Raji (cell line): ENCODE data around the gene VTA1.

ENCODE experiments used
- POLR2A ChIP-seq: IDR thresholded peaks from 2 replicates; pipeline ENCODE4 v1.6.1; 2011; ENCODE audit warnings: low read depth, low read length, control low read depth; ENCODE audit not compliant: insufficient read depth

Gene VTA1

GRCh38 chr6:142241061-142241460, 94.0 kb downstream of the VTA1 start:
- TF ChIP-seq POLR2A = no peak

- no peak for TF ChIP-seq POLR2A
These were observed 95.2 kb downstream of the VTA1 start for GRCh38 chr6:142242269-142242668.

DNA sequence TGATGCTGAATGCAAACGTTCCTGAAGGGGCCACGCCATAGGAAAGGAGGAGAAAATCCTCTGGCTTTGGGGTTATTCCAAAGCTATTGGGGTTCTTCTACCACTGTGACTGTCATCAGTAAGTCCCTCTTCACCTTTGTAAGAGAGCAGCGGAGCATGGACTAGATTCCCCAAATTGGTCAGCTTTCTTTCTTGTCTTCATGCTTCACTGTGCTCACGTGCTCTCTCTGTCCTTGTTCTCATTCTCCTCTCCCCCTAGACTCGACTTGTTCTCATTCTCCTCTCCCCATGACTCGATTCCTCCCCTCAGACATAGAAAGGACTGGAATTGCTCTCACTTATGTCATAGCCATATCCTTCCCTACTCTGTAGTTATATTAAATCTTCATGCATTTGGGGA, 99.9 kb downstream of the VTA1 start:
- TF ChIP-seq POLR2A = no peak

DNA sequence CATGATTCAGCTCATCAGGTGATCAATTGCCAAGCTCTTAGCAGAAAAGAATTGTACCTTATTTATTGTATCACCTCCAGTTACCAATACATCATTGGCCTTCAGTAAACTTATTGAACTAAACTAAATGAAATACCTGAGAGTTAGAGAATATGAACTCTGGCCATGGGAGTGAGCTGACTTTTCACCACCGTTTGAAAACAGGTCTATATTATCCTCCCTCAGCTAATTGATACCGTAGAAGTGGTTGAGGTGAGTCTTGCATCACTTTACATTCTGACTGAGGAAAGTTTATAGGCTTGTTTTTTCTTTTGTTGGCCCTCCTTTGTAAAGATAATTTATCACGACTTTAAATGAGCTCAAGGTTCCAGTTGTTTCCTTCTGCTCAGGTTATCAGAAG, 102.2 kb downstream of the VTA1 start:
- TF ChIP-seq POLR2A = no peak

DNA sequence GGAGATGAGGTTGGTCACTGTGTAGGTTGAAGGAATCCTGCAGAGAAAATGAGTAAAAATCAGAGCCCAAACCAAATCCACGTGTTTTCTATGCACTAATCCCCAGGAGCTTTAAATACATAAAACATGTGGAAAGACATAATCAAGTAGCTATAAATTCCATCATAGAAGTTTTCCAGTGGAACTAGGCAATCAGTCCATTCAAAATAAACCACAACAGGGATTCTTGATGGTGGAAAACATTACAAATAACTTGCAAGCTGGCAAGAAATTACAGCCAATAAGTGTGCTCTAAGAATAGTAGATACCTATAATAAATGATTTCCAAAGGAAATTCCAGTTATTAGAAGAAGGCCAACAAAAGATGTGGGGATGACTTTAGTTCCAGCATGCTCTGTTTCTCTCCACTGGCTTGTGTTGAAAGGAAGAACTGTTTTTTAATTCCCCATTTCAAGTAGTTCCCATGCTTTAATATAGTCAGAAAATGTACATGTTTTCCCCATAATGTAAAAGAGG, 104.9 kb downstream of the VTA1 start:
- no peak for TF ChIP-seq POLR2A

DNA sequence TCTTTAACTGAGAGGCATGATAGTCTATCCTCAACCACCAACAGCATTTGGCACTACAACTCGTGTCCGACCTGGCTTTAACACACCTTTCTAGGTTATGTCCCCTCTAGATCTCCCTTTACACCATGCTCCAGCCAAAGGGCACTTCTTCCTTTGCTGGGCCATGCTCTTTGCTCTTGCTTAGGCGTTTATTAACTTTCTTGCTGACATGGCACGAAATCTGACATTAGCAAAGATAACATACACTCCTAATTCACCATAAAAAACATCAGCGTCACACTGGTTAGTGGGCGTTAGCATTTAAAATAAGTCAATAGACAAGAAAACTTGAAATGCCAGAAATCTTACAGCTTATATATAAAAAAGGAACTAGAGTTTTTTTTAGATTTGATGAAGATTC, 107.5 kb downstream of the VTA1 start:
- TF ChIP-seq POLR2A = no peak

DNA sequence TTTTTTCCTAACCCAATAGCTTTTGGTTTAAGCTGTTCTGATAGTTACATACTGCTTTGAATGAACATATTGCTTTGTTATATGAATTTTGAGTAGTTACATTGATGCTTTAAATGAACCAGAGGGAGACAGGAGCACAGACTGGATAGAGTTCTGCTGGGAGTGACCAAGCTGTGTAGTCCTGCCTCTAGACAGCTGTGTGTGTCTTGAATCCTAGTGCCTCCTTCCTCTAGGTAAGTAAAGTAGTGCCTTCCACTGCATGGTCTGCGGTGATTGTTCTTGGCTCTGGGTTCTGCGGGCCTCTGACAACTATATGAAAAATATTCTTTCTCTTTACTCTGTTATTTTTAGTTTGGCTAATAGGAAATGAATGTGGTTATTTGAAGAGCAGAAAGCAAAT, 108.7 kb downstream of the VTA1 start:
- no peak for TF ChIP-seq POLR2A

- TF ChIP-seq POLR2A = no peak
These were observed 111.2 kb downstream of the VTA1 start for GRCh38 chr6:142258305-142258704.

DNA sequence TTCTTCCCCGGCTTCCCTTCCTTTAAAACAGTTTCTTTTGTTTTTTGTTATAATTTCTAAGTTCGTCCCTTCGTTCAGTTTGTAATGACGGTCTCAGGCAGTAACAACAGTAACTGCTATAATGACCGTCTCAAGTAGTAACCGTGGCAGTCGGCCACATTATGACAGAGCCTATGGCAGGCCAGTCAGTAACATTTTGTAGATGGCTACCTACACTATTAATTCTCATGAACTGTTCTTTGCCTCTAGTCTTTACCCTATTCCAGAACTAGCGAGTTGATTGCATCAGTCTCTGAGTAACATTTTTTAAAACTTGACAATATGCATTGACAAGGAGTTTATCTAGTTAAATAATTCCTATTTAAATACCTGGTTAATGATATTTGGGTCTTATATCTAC, 111.7 kb downstream of the VTA1 start:
- no peak for TF ChIP-seq POLR2A

DNA sequence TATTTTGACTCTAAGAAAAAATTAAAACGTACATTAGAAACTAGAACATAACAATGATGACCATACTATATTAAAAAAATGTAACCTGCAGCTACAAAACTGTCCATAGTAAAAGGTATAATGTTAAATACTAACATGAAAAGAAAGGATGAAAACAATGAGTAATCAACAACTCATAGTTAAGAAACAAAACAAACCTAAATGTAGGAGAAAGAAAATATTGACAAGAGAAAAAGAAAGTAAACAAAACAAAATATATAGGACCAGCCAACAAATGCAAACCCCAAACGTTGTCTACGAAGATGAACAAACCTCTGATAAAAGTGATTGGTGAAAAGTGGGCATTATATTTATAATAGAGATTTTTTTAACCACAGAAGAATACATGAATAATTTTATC, 113.7 kb downstream of the VTA1 start:
- TF ChIP-seq POLR2A = no peak

- no peak for TF ChIP-seq POLR2A
These were observed 115.2 kb downstream of the VTA1 start for GRCh38 chr6:142262231-142262630.

- TF ChIP-seq POLR2A = no peak
These were observed 118.4 kb downstream of the VTA1 start for GRCh38 chr6:142265476-142265875.

DNA sequence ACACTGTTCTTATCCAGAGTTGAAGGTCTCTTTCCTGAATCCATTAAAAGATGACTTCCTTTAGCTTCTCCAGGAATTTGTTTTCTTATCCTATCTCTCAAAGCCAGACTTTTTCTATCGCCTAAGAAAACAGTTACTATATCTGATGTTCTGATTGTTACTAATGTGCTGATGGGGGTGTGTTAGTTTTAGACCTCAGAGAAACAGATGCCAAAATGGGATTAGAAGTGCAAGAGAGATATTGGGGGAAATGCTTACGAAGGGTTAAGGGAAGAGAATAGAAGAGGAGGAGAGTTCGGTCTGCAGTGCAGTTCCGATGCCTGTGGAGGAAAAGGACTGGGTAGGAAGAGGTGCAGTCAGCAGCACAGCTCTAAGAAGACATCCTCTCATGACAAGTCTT, 119.0 kb downstream of the VTA1 start:
- TF ChIP-seq POLR2A = no peak

- TF ChIP-seq POLR2A = no peak
These were observed 124.4 kb downstream of the VTA1 start for GRCh38 chr6:142271476-142271875.
